ENCODE data around the gene CHMP4B. TPM values are rescaled to one million over a fixed set of nuclear protein-coding genes. Genes with fewer than 3 reads are reported as not detected.

CHMP4B gene
- total RNA-seq, 4 donors from 2014 or later: 92.9 to 113 (median 105) TPM

GRCh38 chr20:33832103-33832804 is 21.1 kb downstream of the CHMP4B start:
- WGBS, 2 donors: 30 to 37% methylated on average over 11 of the region's 11 CpGs
- DNase-seq (ENCODE audit: low spot score in 2 of 2): no peak
- TF ChIP-seq CTCF (IDR thresholded peaks at IDR 0.05) (no peak), POLR2A (IDR thresholded peaks at IDR 0.05) (no peak)
- intact Hi-C loops (cut with DNase I; ENCODE audit: low total_unique reads): no loop called here
- H3K4me3 ChIP-seq (ENCODE audit: low read depth, poor library complexity, severe bottlenecking): no peak overlapping the region

GRCh38 chr20:33833333-33833732 is 22.2 kb downstream of the CHMP4B start:
- no peak for DNase-seq (ENCODE audit: low spot score in 2 of 2)
- intact Hi-C loops (cut with DNase I; ENCODE audit: low total_unique reads): no loop called here
- no peak for TF ChIP-seq POLR2A (IDR thresholded peaks at IDR 0.05)
- TF ChIP-seq CTCF (IDR thresholded peaks at IDR 0.05): no peak
- 17 to 35% methylated on average over 1 of the region's 1 CpG for whole genome bisulfite sequencing, 2 donors
- H3K4me3 ChIP-seq (ENCODE audit: low read depth, poor library complexity, severe bottlenecking): no peak overlapping the region

- intact Hi-C loops (cut with DNase I; ENCODE audit: low total_unique reads): no loop called here
- TF ChIP-seq POLR2A (IDR thresholded peaks at IDR 0.05) (no peak), CTCF (IDR thresholded peaks at IDR 0.05) (no peak)
- DNase-seq (ENCODE audit: low spot score in 2 of 2): peak in 1 of 2 donors; percentile 56
- WGBS, 2 donors: 79 to 80% methylated on average over 9 of the region's 9 CpGs
- no peak overlapping the region for H3K4me3 ChIP-seq (ENCODE audit: low read depth, poor library complexity, severe bottlenecking)
Measured at GRCh38 chr20:33835615-33836172, 24.5 kb downstream of the CHMP4B start.

- TF ChIP-seq POLR2A (IDR thresholded peaks at IDR 0.05): no peak
- no peak for TF ChIP-seq CTCF (IDR thresholded peaks at IDR 0.05)
- H3K4me3 ChIP-seq (ENCODE audit: low read depth, poor library complexity, severe bottlenecking): no peak overlapping the region
- no peak for DNase-seq (ENCODE audit: low spot score in 2 of 2)
- intact Hi-C loops (cut with DNase I; ENCODE audit: low total_unique reads): no loop called here
- 77 to 81% methylated on average over 2 of the region's 2 CpGs for WGBS, 2 donors
Measured at GRCh38 chr20:33836277-33836676, 25.1 kb downstream of the CHMP4B start.

GRCh38 chr20:33837096-33837830 is 26.1 kb downstream of the CHMP4B start:
- intact Hi-C loops (cut with DNase I; ENCODE audit: low total_unique reads): no loop called here
- 90 to 91% methylated on average over 5 of the region's 5 CpGs for WGBS, 2 donors
- DNase-seq (ENCODE audit: low spot score in 2 of 2): no peak

More at GRCh38 chr20:33837096-33837830, 26.1 kb downstream of the CHMP4B start:
- no peak overlapping the region for H3K4me3 ChIP-seq (ENCODE audit: low read depth, poor library complexity, severe bottlenecking)
- no peak for TF ChIP-seq CTCF (IDR thresholded peaks at IDR 0.05)
- no peak for TF ChIP-seq POLR2A (IDR thresholded peaks at IDR 0.05)
